ENCODE results near the gene DCST1.
A peak's percentile ranks its signal among the peaks of the same experiment; 100 is the strongest.

Gene DCST1

GRCh38 chr1:155035936-155036335 is 2.3 kb downstream of the DCST1 start:
- no peak for DNase-seq (ENCODE audit: low read depth in 2 of 2)

- no peak for DNase-seq (ENCODE audit: low read depth in 2 of 2)
These were observed 3.4 kb downstream of the DCST1 start for GRCh38 chr1:155037043-155037442.

GRCh38 chr1:155037851-155038441 is 4.3 kb downstream of the DCST1 start:
- DNase-seq (ENCODE audit: low read depth in 2 of 2) = no peak

- DNase-seq (ENCODE audit: low read depth in 2 of 2) = no peak
These were observed 5.1 kb downstream of the DCST1 start for GRCh38 chr1:155038602-155039307.

- no peak for DNase-seq (ENCODE audit: low read depth in 2 of 2)
These were observed 5.7 kb downstream of the DCST1 start for GRCh38 chr1:155039308-155039669.

GRCh38 chr1:155040358-155041093 is 6.9 kb downstream of the DCST1 start:
- no peak for DNase-seq (ENCODE audit: low read depth in 2 of 2)

GRCh38 chr1:155042789-155043188 is 9.2 kb downstream of the DCST1 start:
- no peak for DNase-seq (ENCODE audit: low read depth in 2 of 2)

GRCh38 chr1:155043301-155043702 is 9.7 kb downstream of the DCST1 start:
- DNase-seq (ENCODE audit: low read depth in 2 of 2) = no peak

GRCh38 chr1:155043793-155044192 is 10.2 kb downstream of the DCST1 start:
- no peak for DNase-seq (ENCODE audit: low read depth in 2 of 2)

GRCh38 chr1:155044365-155044764 is 10.7 kb downstream of the DCST1 start:
- DNase-seq (ENCODE audit: low read depth in 2 of 2) = no peak

GRCh38 chr1:155044812-155045657 is 11.4 kb downstream of the DCST1 start:
- peak in 1 of 2 donors; percentile 57 for DNase-seq (ENCODE audit: low read depth in 2 of 2)

GRCh38 chr1:155048449-155049334 is 15.1 kb downstream of the DCST1 start:
- DNase-seq (ENCODE audit: low read depth in 2 of 2) = no peak

- DNase-seq (ENCODE audit: low read depth in 2 of 2) = no peak
These were observed 16.3 kb downstream of the DCST1 start for GRCh38 chr1:155049651-155050559.

GRCh38 chr1:155050560-155051341 is 17.1 kb downstream of the DCST1 start, which contains the start of gene ADAM15:
ADAM15 (plus strand) TSS chr1:155051316; CDS start chr1:155051387, 71 bp downstream.
- peak; percentile 50 to 76 for DNase-seq (ENCODE audit: low read depth in 2 of 2)

- DNase-seq (ENCODE audit: low read depth in 2 of 2) = no peak
These were observed 17.7 kb downstream of the DCST1 start for GRCh38 chr1:155051342-155051776.

- DNase-seq (ENCODE audit: low read depth in 2 of 2) = no peak
These were observed 18.3 kb downstream of the DCST1 start for GRCh38 chr1:155051777-155052398.

GRCh38 chr1:155052439-155053395 is 19.1 kb downstream of the DCST1 start:
- DNase-seq (ENCODE audit: low read depth in 2 of 2) = no peak
